H1 (cell line): Measurements from ENCODE around the gene THRB. TPM values are rescaled to one million over a fixed set of nuclear protein-coding genes. Genes with fewer than 3 reads are reported as not detected.

ENCODE experiments used
- BRCA1 ChIP-seq: IDR thresholded peaks from 2 replicates; pipeline ENCODE4 v1.6.1; 2012; ENCODE audit warnings: low read depth, low read length, improper control_type of control experiment
- polyA plus RNA-seq, 7 experiments: library from polyadenylated mRNA; depleted of rRNA in 3 of 7; stranded (reverse) in 5 of 7; unstranded in 2 of 7; fragments of >200 nt in 5 of 7; fragments of 200-250 nt in 2 of 7; gene quantifications; 1 replicate in 5 of 7; 2 replicates in 1 of 7; 4 replicates in 1 of 7; pipeline versions ENCODE4 v1.2.1 to v1.2.3, GENCODE V29; 2011 to 2013; ENCODE audit warnings: missing spikeins in 2 of 7, mixed read lengths in 2 of 7
- total RNA-seq: library from RNA; stranded (reverse); fragmentation: NEBNext Ultra II Directional; extraction: Animal tissue kit (Norgen Biotek cat#: 25700); gene quantifications from 2 replicates; pipeline ENCODE4 v1.2.1, GENCODE V29; 2021

The THRB gene
- total and polyA plus RNA-seq, 2 of the 8 experiments (the other 6 are each of a cell fraction or from before 2014, with no cell fraction given), result 0.98 to 3.9 TPM

DNA sequence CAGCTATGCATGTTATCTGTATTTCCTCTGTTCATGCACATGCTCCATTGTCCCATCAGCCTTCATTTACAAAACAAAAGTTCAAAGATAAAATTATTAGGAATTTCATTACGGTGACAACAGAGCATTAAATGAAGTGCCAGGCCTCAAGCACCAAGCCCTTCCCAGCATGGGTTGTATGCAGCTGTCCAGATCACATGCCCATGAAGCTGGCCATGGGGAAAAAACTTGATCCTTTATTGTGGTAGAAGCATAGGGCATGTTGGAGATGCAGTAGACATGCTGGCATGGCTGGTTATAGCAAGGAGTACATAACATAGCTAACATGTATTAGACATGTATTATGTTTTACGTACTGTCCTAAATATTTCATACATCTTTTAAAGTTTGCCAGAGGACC lies 4.1 kb upstream of the THRB start (continued):
- no peak for TF ChIP-seq BRCA1
- TF ChIP-seq, all 59 proteins: peak for 0
